Measurements from ENCODE around the gene TASP1.

TASP1 gene

GRCh38 chr20:13461849-13462458 is 176.8 kb downstream of the TASP1 start:
- no peak for ATAC-seq (ENCODE audit: low read depth)
- no peak for DNase-seq (ENCODE audit: low spot score)
- no peaks in the 10 kb centered on the region for H3K9me3 ChIP-seq (ENCODE audit: severe bottlenecking)
- H3K27me3 ChIP-seq (ENCODE audit: insufficient read depth, poor library complexity, severe bottlenecking), result no peaks in the 10 kb centered on the region
- H3K4me3 ChIP-seq (ENCODE audit: severe bottlenecking), result no peak overlapping the region
- no peak overlapping the region for H3K27ac ChIP-seq (ENCODE audit: poor library complexity, severe bottlenecking)
- TF ChIP-seq, protein P1, sequence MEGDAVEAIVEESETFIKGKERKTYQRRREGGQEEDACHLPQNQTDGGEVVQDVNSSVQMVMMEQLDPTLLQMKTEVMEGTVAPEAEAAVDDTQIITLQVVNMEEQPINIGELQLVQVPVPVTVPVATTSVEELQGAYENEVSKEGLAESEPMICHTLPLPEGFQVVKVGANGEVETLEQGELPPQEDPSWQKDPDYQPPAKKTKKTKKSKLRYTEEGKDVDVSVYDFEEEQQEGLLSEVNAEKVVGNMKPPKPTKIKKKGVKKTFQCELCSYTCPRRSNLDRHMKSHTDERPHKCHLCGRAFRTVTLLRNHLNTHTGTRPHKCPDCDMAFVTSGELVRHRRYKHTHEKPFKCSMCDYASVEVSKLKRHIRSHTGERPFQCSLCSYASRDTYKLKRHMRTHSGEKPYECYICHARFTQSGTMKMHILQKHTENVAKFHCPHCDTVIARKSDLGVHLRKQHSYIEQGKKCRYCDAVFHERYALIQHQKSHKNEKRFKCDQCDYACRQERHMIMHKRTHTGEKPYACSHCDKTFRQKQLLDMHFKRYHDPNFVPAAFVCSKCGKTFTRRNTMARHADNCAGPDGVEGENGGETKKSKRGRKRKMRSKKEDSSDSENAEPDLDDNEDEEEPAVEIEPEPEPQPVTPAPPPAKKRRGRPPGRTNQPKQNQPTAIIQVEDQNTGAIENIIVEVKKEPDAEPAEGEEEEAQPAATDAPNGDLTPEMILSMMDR (IDR thresholded peaks at IDR 0.05; ENCODE audit: poor library complexity, severe bottlenecking), result no peak
- H3K4me1 ChIP-seq (ENCODE audit: insufficient read depth, poor library complexity, severe bottlenecking), result no peaks in the 10 kb centered on the region
- no peaks in the 10 kb centered on the region for H3K36me3 ChIP-seq (ENCODE audit: low read depth)

GRCh38 chr20:13458860-13459451 is 179.8 kb downstream of the TASP1 start:
- DNase-seq (ENCODE audit: low spot score) (no peak), ATAC-seq (ENCODE audit: low read depth) (peak; percentile 73)
- Histone ChIP-seq H3K9me3 (ENCODE audit: severe bottlenecking) (no peaks in the 10 kb centered on the region), H3K4me1 (ENCODE audit: insufficient read depth, poor library complexity, severe bottlenecking) (peaks cover 11% of the 10 kb centered on the region), H3K36me3 (ENCODE audit: low read depth) (no peaks in the 10 kb centered on the region), H3K27ac (ENCODE audit: poor library complexity, severe bottlenecking) (no peak overlapping the region), H3K4me3 (ENCODE audit: severe bottlenecking) (no peak overlapping the region), H3K27me3 (ENCODE audit: insufficient read depth, poor library complexity, severe bottlenecking) (no peaks in the 10 kb centered on the region)
- TF ChIP-seq, protein P1 (IDR thresholded peaks at IDR 0.05; ENCODE audit: poor library complexity, severe bottlenecking), result peak; percentile 90

DNA sequence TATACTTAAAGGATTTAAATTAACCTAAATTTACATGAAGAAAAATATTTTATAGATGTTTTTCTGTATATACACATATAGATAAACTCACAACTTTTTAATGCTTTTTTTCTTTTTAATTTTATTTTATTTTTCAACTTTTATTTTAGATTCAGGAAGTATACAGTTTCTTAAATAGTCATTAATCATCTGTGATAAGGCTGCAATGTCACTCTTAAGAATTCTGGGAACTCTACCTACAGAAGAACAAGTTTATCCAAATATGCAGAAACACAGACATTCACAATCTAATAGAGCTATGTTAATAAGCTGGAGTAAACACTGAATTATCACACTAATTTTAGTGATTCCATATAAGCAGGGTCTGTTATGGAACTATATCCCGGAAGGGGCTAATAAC is 181.2 kb downstream of the TASP1 start:
- ATAC-seq (ENCODE audit: low read depth) (no peak), DNase-seq (ENCODE audit: low spot score) (no peak)
- peaks cover 11% of the 10 kb centered on the region for H3K4me1 ChIP-seq (ENCODE audit: insufficient read depth, poor library complexity, severe bottlenecking)
- H3K9me3 ChIP-seq (ENCODE audit: severe bottlenecking), result no peaks in the 10 kb centered on the region
- TF ChIP-seq, protein P1 (IDR thresholded peaks at IDR 0.05; ENCODE audit: poor library complexity, severe bottlenecking), result no peak
- H3K27me3 ChIP-seq (ENCODE audit: insufficient read depth, poor library complexity, severe bottlenecking), result no peaks in the 10 kb centered on the region
- no peak overlapping the region for H3K4me3 ChIP-seq (ENCODE audit: severe bottlenecking)
- no peak overlapping the region for H3K27ac ChIP-seq (ENCODE audit: poor library complexity, severe bottlenecking)
- no peaks in the 10 kb centered on the region for H3K36me3 ChIP-seq (ENCODE audit: low read depth)

DNA sequence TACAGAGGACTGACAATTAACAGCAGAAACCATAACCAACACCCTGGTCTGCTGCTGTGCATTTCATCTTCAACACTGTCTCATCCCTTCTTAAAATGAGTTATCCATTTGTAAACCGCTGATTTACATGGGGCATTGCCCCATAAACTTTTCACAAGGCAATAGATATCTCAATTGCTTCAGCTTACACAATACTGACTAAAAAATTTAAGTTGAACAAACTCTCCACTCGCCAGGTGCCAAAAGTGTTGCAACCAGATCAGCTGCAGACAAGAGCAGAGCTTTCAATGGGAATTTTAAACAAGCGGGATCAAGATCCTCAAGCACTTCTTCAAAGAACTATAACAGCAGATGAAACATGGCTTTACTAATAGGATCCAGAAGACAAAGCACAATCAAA is 183.0 kb downstream of the TASP1 start:
- no peaks in the 10 kb centered on the region for H3K27me3 ChIP-seq (ENCODE audit: insufficient read depth, poor library complexity, severe bottlenecking)
- peaks cover 11% of the 10 kb centered on the region for H3K4me1 ChIP-seq (ENCODE audit: insufficient read depth, poor library complexity, severe bottlenecking)
- TF ChIP-seq, protein P1 (IDR thresholded peaks at IDR 0.05; ENCODE audit: poor library complexity, severe bottlenecking), result no peak
- H3K9me3 ChIP-seq (ENCODE audit: severe bottlenecking), result no peaks in the 10 kb centered on the region
- no peak for DNase-seq (ENCODE audit: low spot score)
- no peak overlapping the region for H3K27ac ChIP-seq (ENCODE audit: poor library complexity, severe bottlenecking)
- no peak overlapping the region for H3K4me3 ChIP-seq (ENCODE audit: severe bottlenecking)
- H3K36me3 ChIP-seq (ENCODE audit: low read depth), result no peaks in the 10 kb centered on the region
- no peak for ATAC-seq (ENCODE audit: low read depth)

DNA sequence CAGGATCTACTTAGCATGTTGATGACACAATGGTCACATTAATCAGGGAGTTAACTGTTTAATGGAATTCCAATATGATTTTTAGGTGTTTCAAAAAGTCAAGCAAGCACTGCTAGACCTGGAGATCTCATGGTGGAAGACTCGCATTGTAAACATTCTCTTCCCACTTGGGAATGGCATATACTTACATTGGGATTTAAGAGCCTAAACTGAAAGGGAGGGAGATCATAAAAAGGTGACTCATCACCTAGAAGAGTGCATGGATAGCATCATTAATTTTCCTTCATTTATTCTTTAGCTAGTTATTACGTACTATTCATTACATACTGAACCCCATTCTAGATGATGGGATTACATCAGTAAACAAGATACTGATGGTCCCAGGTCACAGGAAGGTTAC is 185.4 kb downstream of the TASP1 start:
- TF ChIP-seq, protein P1 (IDR thresholded peaks at IDR 0.05; ENCODE audit: poor library complexity, severe bottlenecking), result no peak
- Histone ChIP-seq H3K9me3 (ENCODE audit: severe bottlenecking) (no peaks in the 10 kb centered on the region), H3K4me3 (ENCODE audit: severe bottlenecking) (no peak overlapping the region), H3K4me1 (ENCODE audit: insufficient read depth, poor library complexity, severe bottlenecking) (peaks cover 11% of the 10 kb centered on the region), H3K36me3 (ENCODE audit: low read depth) (no peaks in the 10 kb centered on the region), H3K27ac (ENCODE audit: poor library complexity, severe bottlenecking) (no peak overlapping the region), H3K27me3 (ENCODE audit: insufficient read depth, poor library complexity, severe bottlenecking) (no peaks in the 10 kb centered on the region)
- DNase-seq (ENCODE audit: low spot score) (no peak), ATAC-seq (ENCODE audit: low read depth) (no peak)

Measured in RWPE2 (cell line).